GM12878 (cell line): ENCODE measurements around the gene NDUFV2.

ENCODE experiments used
- ATF7 ChIP-seq: fragments of 450-650 bp; IDR thresholded peaks from 2 replicates; pipeline ENCODE4 v1.6.1; 2016; ENCODE audit warnings: low read depth, mild to moderate bottlenecking
- CTCF ChIP-seq, 3 experiments: IDR thresholded peaks in 2 of 3; conservative IDR thresholded peaks in 1 of 3; 2 replicates each; pipeline ENCODE4 v1.5.1; 2011; ENCODE audit warnings: low read depth in 3 of 3, low read length in 3 of 3, mild to moderate bottlenecking in 3 of 3, control low read depth in 2 of 3, moderate library complexity in 2 of 3, inconsistent platforms in 1 of 3, mixed read lengths in 1 of 3; ENCODE audit not compliant: control insufficient read depth in 2 of 3, insufficient read depth in 1 of 3; ENCODE audit errors: extremely low read depth in 1 of 3
- IKZF1 ChIP-seq: fragments of 450-650 bp; conservative IDR thresholded peaks from 2 replicates; pipeline ENCODE4 v1.6.1; 2017; ENCODE audit warnings: antibody characterized with exemption, mild to moderate bottlenecking
- POLR2A ChIP-seq: IDR thresholded peaks from 2 replicates; pipeline ENCODE4 v1.6.1; 2011; ENCODE audit warnings: low read depth, mild to moderate bottlenecking, low read length
- RAD21 ChIP-seq: IDR thresholded peaks from 2 replicates; pipeline ENCODE4 v1.6.1; 2011; ENCODE audit warnings: mild to moderate bottlenecking, low read depth, low read length, moderate library complexity; ENCODE audit not compliant: insufficient read depth
- TF ChIP-seq, protein P1 (sequence below): fragments of 150-350 bp; IDR thresholded peaks from 2 replicates; pipeline ENCODE4 v1.6.1; 2016; ENCODE audit warnings: low read depth, low read length

GRCh38 chr18:9113468-9114149 lies 11.1 kb downstream of the NDUFV2 start:
- TF ChIP-seq IKZF1 (no peak), POLR2A (no peak), ATF7 (0 out of 2 replicates have a peak, but pooled peaks have one; percentile 38), CTCF (IDR thresholded peaks at IDR 0.05 in 2 of 3, conservative IDR thresholded peaks at IDR 0.05 in 1 of 3; ENCODE audit: control insufficient read depth in 2 of 3, extremely low read depth in 1 of 3, insufficient read depth in 1 of 3, low read depth in 3 of 3, low read length in 3 of 3) (no peak), RAD21 (no peak)
- TF ChIP-seq, protein P1, sequence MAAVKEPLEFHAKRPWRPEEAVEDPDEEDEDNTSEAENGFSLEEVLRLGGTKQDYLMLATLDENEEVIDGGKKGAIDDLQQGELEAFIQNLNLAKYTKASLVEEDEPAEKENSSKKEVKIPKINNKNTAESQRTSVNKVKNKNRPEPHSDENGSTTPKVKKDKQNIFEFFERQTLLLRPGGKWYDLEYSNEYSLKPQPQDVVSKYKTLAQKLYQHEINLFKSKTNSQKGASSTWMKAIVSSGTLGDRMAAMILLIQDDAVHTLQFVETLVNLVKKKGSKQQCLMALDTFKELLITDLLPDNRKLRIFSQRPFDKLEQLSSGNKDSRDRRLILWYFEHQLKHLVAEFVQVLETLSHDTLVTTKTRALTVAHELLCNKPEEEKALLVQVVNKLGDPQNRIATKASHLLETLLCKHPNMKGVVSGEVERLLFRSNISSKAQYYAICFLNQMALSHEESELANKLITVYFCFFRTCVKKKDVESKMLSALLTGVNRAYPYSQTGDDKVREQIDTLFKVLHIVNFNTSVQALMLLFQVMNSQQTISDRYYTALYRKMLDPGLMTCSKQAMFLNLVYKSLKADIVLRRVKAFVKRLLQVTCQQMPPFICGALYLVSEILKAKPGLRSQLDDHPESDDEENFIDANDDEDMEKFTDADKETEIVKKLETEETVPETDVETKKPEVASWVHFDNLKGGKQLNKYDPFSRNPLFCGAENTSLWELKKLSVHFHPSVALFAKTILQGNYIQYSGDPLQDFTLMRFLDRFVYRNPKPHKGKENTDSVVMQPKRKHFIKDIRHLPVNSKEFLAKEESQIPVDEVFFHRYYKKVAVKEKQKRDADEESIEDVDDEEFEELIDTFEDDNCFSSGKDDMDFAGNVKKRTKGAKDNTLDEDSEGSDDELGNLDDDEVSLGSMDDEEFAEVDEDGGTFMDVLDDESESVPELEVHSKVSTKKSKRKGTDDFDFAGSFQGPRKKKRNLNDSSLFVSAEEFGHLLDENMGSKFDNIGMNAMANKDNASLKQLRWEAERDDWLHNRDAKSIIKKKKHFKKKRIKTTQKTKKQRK, result no peak
